Measurements from ENCODE around the gene SLC25A1.

The SLC25A1 gene

DNA sequence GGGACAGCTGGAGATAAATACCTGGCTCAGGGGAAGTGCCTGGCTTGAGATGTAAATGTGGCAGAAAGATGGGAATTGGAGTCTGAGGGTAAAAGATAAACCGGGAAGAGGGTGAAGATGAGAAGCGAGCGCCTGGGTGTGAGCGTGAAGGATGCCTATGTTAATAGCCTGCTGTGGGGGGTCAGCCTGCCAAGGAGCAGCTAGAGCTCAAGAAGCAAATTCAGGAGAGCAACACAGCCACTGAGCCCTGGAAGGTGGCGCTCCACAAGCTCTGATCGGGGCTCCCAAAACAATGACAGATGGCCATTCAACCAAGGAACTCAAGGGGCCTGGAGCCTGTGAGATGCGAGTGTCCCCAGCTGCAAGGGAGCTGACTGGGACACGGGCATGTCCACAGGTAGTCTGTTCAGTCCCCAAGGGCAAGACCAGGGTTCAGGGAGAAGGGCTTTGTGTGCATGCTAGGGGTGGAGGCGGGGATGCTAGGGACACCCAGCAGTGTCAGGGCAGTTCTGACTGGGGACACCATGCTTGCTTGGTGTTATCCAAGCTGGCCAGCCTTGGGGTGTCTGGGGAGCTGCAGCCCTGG, 31.2 kb downstream of the SLC25A1 start:
- TF ChIP-seq, protein P1, sequence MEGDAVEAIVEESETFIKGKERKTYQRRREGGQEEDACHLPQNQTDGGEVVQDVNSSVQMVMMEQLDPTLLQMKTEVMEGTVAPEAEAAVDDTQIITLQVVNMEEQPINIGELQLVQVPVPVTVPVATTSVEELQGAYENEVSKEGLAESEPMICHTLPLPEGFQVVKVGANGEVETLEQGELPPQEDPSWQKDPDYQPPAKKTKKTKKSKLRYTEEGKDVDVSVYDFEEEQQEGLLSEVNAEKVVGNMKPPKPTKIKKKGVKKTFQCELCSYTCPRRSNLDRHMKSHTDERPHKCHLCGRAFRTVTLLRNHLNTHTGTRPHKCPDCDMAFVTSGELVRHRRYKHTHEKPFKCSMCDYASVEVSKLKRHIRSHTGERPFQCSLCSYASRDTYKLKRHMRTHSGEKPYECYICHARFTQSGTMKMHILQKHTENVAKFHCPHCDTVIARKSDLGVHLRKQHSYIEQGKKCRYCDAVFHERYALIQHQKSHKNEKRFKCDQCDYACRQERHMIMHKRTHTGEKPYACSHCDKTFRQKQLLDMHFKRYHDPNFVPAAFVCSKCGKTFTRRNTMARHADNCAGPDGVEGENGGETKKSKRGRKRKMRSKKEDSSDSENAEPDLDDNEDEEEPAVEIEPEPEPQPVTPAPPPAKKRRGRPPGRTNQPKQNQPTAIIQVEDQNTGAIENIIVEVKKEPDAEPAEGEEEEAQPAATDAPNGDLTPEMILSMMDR (IDR thresholded peaks at IDR 0.05; ENCODE audit: extremely low read depth, insufficient read depth, missing control alignments) = no peak
- in situ Hi-C loops (cut with MboI; ENCODE audit: low pct_unique_long_range_greater_than_20kb, low sequenced_read_pairs, unreplicated experiment) = no loop called here
- DNase-seq (ENCODE audit: low spot score) = no peak

DNA sequence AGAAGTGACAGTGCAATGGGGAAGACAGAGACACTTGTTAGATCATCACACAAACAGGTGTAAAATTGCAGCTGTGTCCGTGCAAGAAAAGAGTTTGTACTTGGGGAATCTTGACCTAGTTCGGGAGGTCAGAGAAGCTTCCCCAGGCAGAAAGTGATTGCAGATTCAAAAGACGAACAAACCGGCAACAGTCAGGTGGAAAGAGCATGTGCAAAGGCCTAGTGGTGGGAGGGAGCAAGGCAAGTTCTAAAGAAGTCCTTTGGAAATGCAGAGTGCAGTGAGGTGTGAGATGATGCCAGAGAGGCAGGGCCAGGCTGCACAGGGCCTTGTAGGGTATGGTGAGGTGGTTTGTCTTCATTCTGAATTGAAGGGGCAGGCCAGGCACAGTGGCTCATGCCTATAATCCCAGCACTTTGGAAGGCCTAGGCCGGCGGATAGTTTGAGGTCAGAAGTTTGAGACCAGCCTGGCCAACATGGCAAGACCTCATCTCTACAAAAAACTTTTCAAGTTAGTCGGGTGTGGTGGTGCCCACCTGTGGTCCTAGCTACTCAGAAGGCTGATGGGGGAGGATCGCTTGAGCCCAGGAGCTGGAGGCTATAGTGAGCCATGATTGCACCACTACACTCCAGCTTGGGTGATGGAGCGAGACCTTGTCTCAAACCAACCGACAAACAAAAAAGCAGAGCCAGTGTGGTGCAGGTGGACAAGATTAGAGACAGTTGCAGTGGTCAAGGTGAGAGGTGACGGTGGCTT, 32.1 kb downstream of the SLC25A1 start:
- TF ChIP-seq, protein P1 (IDR thresholded peaks at IDR 0.05; ENCODE audit: extremely low read depth, insufficient read depth, missing control alignments) = no peak
- in situ Hi-C loops (cut with MboI; ENCODE audit: low pct_unique_long_range_greater_than_20kb, low sequenced_read_pairs, unreplicated experiment) = no loop called here
- DNase-seq (ENCODE audit: low spot score) = no peak

DNA sequence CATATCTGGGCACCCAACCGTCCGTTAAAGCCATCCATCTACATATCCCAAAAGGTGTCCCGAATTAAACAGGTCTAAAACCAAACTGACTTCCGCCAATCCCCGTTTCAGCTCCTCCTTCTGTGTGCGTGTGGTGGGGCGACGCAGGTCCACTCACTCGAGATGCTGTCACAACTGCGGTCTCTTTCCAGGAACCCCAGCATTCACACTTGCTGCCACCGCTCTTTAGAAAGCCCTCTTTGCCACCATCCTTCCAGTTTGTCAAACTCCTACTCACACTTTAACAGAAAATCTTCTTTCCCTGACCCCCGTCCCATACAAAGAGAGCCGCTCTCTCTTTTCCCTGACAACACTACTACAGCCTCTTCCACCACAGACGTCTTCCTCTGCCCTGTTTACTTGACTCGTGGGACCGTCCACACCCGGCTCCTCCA, 34.6 kb downstream of the SLC25A1 start:
- DNase-seq (ENCODE audit: low spot score) = no peak
- in situ Hi-C loops (cut with MboI; ENCODE audit: low pct_unique_long_range_greater_than_20kb, low sequenced_read_pairs, unreplicated experiment) = no loop called here
- TF ChIP-seq, protein P1 (IDR thresholded peaks at IDR 0.05; ENCODE audit: extremely low read depth, insufficient read depth, missing control alignments) = no peak

DNA sequence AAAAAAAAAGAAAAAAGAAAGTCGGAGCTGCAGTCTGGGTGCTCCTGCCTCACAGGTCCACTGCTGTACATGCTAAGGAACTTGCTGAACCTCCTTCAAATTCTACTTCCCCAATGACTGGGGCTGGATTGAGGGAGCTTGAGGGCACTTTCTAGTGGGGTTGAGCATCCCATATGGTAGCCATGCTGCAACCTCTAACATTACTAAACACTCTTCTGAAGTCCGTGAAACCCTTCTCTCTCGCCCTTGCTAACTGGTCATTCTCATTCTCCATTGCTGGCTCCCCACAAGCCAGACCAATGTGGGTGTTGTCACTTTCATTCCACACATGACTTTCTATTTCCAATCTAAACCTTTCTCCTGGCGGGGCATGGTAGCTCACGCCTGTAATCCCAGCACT, 35.3 kb downstream of the SLC25A1 start:
- TF ChIP-seq, protein P1 (IDR thresholded peaks at IDR 0.05; ENCODE audit: extremely low read depth, insufficient read depth, missing control alignments) = no peak
- in situ Hi-C loops (cut with MboI; ENCODE audit: low pct_unique_long_range_greater_than_20kb, low sequenced_read_pairs, unreplicated experiment) = no loop called here
- DNase-seq (ENCODE audit: low spot score) = no peak

DNA sequence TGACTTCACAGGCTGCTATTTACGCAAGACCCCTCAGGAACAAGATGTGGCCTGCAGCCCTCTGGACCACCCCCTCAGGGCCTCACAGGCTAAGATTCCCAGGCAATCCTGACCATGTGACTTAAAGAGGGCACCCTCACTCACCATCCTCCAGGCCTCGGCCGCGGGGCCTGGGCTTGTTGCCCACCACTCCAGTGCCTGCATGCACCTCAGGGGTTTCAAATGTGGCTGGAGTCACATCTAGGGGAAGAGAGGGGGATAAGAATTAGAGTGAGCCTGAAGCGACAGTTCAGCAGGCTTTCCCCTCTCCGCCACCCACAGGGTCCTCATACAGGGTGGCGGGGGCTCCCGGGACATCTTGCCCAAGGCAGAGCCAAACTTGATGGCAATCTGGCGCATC, 36.1 kb downstream of the SLC25A1 start:
- TF ChIP-seq, protein P1 (IDR thresholded peaks at IDR 0.05; ENCODE audit: extremely low read depth, insufficient read depth, missing control alignments) = no peak
- in situ Hi-C loops (cut with MboI; ENCODE audit: low pct_unique_long_range_greater_than_20kb, low sequenced_read_pairs, unreplicated experiment) = no loop called here
- DNase-seq (ENCODE audit: low spot score) = no peak

DNA sequence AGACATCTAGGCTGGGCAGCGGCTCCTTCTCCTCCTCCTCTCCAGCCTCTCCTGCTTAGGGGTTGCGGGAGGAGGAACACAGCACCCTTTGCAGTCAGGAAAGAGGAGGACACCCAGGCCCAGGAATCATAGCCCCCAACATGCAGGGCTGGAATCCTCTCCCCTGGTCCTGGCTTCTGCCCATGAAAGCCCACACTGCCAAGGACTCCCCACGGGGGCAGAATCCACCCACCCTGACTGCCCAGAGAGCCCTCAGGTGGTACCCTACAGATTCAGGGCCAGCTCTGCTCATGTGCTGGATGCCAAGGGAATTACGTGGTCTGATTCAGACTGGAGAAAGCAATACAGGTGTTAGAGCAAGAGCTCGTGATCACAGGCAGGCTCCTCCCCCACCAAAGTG, 38.6 kb downstream of the SLC25A1 start:
- in situ Hi-C loops (cut with MboI; ENCODE audit: low pct_unique_long_range_greater_than_20kb, low sequenced_read_pairs, unreplicated experiment) = no loop called here
- DNase-seq (ENCODE audit: low spot score) = no peak
- TF ChIP-seq, protein P1 (IDR thresholded peaks at IDR 0.05; ENCODE audit: extremely low read depth, insufficient read depth, missing control alignments) = no peak

Data from GM13977 (cell line).